Measurements from ENCODE around the gene BPIFB1.

BPIFB1 gene

DNA sequence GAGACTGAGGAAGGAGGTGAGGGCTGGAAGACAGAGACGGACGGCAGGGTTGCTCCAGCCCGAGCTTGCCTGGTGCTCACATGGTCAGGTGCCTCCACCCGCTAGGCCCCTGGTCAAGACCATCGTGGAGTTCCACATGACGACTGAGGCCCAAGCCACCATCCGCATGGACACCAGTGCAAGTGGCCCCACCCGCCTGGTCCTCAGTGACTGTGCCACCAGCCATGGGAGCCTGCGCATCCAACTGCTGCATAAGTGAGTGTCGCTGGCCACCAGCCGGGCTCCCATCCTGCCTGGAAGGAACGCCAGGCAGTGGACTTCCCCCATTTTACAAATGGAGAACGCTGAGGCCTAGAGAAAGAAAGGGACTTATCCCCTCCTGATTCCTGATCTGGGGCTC, 7.8 kb downstream of the BPIFB1 start:
- Histone ChIP-seq H3K27me3 (ENCODE audit: low read length) (no peaks in the 10 kb centered on the region), H3K27ac (ENCODE audit: low read depth, low read length) (no peak overlapping the region), H3F3A (ENCODE audit: insufficient read depth) (no peaks in the 10 kb centered on the region), H3K4me3 (ENCODE audit: insufficient read depth, low read length, poor library complexity, severe bottlenecking) (no peak overlapping the region), H3K9me3 (ENCODE audit: insufficient read depth, low read length) (no peaks in the 10 kb centered on the region), H4K20me1 (ENCODE audit: low read depth, low read length) (no peaks in the 10 kb centered on the region), H3K4me2 (ENCODE audit: low read depth, low read length, poor library complexity, severe bottlenecking) (no peak overlapping the region), H3K79me2 (ENCODE audit: insufficient read depth, low read length) (no peaks in the 10 kb centered on the region), H3K9ac (ENCODE audit: low read length) (no peak overlapping the region), H2AFZ (ENCODE audit: low read depth, low read length, severe bottlenecking) (no peak overlapping the region), H3K36me3 (ENCODE audit: low read length) (no peaks in the 10 kb centered on the region), H3K9me2 (replicated peaks; ENCODE audit: insufficient read depth, low read length) (no peaks in the 10 kb centered on the region)
- TF ChIP-seq, protein P1, sequence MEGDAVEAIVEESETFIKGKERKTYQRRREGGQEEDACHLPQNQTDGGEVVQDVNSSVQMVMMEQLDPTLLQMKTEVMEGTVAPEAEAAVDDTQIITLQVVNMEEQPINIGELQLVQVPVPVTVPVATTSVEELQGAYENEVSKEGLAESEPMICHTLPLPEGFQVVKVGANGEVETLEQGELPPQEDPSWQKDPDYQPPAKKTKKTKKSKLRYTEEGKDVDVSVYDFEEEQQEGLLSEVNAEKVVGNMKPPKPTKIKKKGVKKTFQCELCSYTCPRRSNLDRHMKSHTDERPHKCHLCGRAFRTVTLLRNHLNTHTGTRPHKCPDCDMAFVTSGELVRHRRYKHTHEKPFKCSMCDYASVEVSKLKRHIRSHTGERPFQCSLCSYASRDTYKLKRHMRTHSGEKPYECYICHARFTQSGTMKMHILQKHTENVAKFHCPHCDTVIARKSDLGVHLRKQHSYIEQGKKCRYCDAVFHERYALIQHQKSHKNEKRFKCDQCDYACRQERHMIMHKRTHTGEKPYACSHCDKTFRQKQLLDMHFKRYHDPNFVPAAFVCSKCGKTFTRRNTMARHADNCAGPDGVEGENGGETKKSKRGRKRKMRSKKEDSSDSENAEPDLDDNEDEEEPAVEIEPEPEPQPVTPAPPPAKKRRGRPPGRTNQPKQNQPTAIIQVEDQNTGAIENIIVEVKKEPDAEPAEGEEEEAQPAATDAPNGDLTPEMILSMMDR (IDR thresholded peaks at IDR 0.05; ENCODE audit: insufficient read depth, low read length, poor library complexity, severe bottlenecking) = no peak
- no peak for TF ChIP-seq EZH2phosphoT487 (conservative IDR thresholded peaks at IDR 0.05; ENCODE audit: low read length)

DNA sequence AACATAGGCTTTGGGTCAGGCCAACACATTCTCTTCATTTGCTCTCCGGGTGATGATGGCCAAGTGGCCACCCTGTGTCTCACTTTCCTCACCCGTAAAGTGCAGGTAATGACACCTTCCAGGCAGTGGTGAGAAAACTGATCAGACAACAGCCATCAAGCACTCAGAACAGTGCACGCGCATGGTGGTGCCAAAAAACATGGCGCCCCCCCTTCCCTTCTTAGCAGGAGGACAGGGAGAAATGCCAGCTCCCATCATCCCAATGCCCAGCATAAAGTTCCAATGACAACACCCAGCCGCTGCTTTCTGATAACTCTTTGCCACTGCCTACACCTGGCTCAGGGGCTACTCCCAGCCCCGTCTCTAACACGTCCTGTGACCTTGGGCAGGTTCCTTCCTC, 8.4 kb downstream of the BPIFB1 start:
- H3K9me2 ChIP-seq (replicated peaks; ENCODE audit: insufficient read depth, low read length) = no peaks in the 10 kb centered on the region
- H3K79me2 ChIP-seq (ENCODE audit: insufficient read depth, low read length) = no peaks in the 10 kb centered on the region
- H3K27ac ChIP-seq (ENCODE audit: low read depth, low read length) = no peak overlapping the region
- no peaks in the 10 kb centered on the region for H3K9me3 ChIP-seq (ENCODE audit: insufficient read depth, low read length)
- H3K4me2 ChIP-seq (ENCODE audit: low read depth, low read length, poor library complexity, severe bottlenecking) = no peak overlapping the region
- no peak overlapping the region for H2AFZ ChIP-seq (ENCODE audit: low read depth, low read length, severe bottlenecking)
- no peak overlapping the region for H3K4me3 ChIP-seq (ENCODE audit: insufficient read depth, low read length, poor library complexity, severe bottlenecking)
- H3K36me3 ChIP-seq (ENCODE audit: low read length) = no peaks in the 10 kb centered on the region
- TF ChIP-seq, protein P1 (IDR thresholded peaks at IDR 0.05; ENCODE audit: insufficient read depth, low read length, poor library complexity, severe bottlenecking) = no peak
- TF ChIP-seq EZH2phosphoT487 (conservative IDR thresholded peaks at IDR 0.05; ENCODE audit: low read length) = no peak
- H3K27me3 ChIP-seq (ENCODE audit: low read length) = no peaks in the 10 kb centered on the region
- H3K9ac ChIP-seq (ENCODE audit: low read length) = no peak overlapping the region
- H4K20me1 ChIP-seq (ENCODE audit: low read depth, low read length) = no peaks in the 10 kb centered on the region
- H3F3A ChIP-seq (ENCODE audit: insufficient read depth) = no peaks in the 10 kb centered on the region

DNA sequence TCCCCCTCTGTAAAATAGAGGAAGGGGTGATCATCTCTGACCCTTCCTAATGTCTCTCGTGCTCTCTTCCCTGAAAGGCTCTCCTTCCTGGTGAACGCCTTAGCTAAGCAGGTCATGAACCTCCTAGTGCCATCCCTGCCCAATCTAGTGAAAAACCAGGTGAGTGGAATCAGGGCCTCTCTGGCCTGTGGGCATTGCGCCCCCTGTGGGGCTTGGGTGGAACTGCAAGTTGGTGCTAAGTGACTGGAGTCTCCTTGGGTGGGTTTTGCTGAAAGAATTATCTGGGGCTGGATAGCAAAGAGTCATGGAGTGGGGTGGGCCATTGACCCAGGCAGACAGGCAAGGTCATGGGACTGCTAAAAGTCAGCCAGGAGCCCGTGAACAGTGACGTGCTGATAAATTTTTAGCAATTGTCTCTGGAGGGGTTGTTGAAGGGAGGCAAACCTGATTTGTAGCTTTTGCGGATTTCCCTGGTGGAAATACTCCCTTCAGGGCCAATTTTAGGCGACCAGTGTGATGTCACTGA, 8.9 kb downstream of the BPIFB1 start:
- H3K79me2 ChIP-seq (ENCODE audit: insufficient read depth, low read length) = no peaks in the 10 kb centered on the region
- H3K9ac ChIP-seq (ENCODE audit: low read length) = no peak overlapping the region
- H3K36me3 ChIP-seq (ENCODE audit: low read length) = no peaks in the 10 kb centered on the region
- H3F3A ChIP-seq (ENCODE audit: insufficient read depth) = no peaks in the 10 kb centered on the region
- no peaks in the 10 kb centered on the region for H3K9me3 ChIP-seq (ENCODE audit: insufficient read depth, low read length)
- no peak overlapping the region for H3K4me3 ChIP-seq (ENCODE audit: insufficient read depth, low read length, poor library complexity, severe bottlenecking)
- TF ChIP-seq, protein P1 (IDR thresholded peaks at IDR 0.05; ENCODE audit: insufficient read depth, low read length, poor library complexity, severe bottlenecking) = peak; percentile 99
- TF ChIP-seq EZH2phosphoT487 (conservative IDR thresholded peaks at IDR 0.05; ENCODE audit: low read length) = no peak
- H2AFZ ChIP-seq (ENCODE audit: low read depth, low read length, severe bottlenecking) = no peak overlapping the region
- H3K27me3 ChIP-seq (ENCODE audit: low read length) = no peaks in the 10 kb centered on the region
- H3K9me2 ChIP-seq (replicated peaks; ENCODE audit: insufficient read depth, low read length) = no peaks in the 10 kb centered on the region
- no peaks in the 10 kb centered on the region for H4K20me1 ChIP-seq (ENCODE audit: low read depth, low read length)
- no peak overlapping the region for H3K4me2 ChIP-seq (ENCODE audit: low read depth, low read length, poor library complexity, severe bottlenecking)
- H3K27ac ChIP-seq (ENCODE audit: low read depth, low read length) = no peak overlapping the region
